Right lobe of liver (tissue), 6 donors: ENCODE results near the gene G2E3. TPM values are rescaled to one million over a fixed set of nuclear protein-coding genes. Genes with fewer than 3 reads are reported as not detected.
"Not testable (repeated sequence)": the region's sequence is repeated elsewhere in the genome, so short reads cannot be mapped to it uniquely, and the experiment has no call there.

Experiments used
- ATAC-seq, 4 donors: fragments of 200-7000 bp; cut with Tn5 transposase; one replicate each; pipeline ENCODE4 v1.9.1; 2020; ENCODE audit warnings: mild to moderate bottlenecking in 4 of 4, moderate library complexity in 4 of 4
- DNase-seq, 3 donors: peaks; one replicate each; pipeline ENCODE4 v3.0.0-alpha.2; 2020
- H3K27ac ChIP-seq, 3 donors: fragments of 200-600 bp; one replicate each; pipeline ENCODE4 v1.8.0; 2022
- H3K27me3 ChIP-seq, 2 donors: fragments of 200-600 bp; one replicate each; pipeline ENCODE4 v1.8.0; 2022
- H3K36me3 ChIP-seq, 4 donors: fragments of 200-600 bp; sonication (generic) in 1 of 4; one replicate each; pipeline versions ENCODE4 v1.5.1 to v1.8.0; 2017 to 2022; ENCODE audit warnings: control low read depth in 1 of 4
- H3K4me1 ChIP-seq, 4 donors: fragments of 200-600 bp; sonication (generic) in 1 of 4; one replicate each; pipeline versions ENCODE4 v1.5.1 to v1.8.0; 2017 to 2022; ENCODE audit warnings: control low read depth in 1 of 4
- H3K4me3 ChIP-seq, 3 donors: fragments of 200-600 bp; one replicate each; pipeline ENCODE4 v1.8.0; 2022
- H3K9me3 ChIP-seq, 4 donors: fragments of 200-600 bp; sonication (generic) in 1 of 4; one replicate each; pipeline versions ENCODE4 v1.5.1 to v1.8.0; 2017 to 2022; ENCODE audit warnings: control low read depth in 1 of 4
- CTCF ChIP-seq, 4 donors: fragments of 200-600 bp in 3 of 4; fragments of 450-650 bp in 1 of 4; IDR thresholded peaks; one replicate each; pipeline versions ENCODE4 v1.5.1 to v1.8.0; 2016 to 2022; ENCODE audit warnings: antibody characterized with exemption in 4 of 4, mild to moderate bottlenecking in 2 of 4
- POLR2A ChIP-seq: fragments of 450-650 bp; IDR thresholded peaks from one replicate; pipeline ENCODE4 v1.6.1; 2017; ENCODE audit warnings: antibody characterized with exemption, mild to moderate bottlenecking
- WGBS: methylation state at CpG from one replicate; pipeline ENCODE4 v1.1.6; 2018; ENCODE audit warnings: low coverage, low lambda C conversion rate; ENCODE audit not compliant: insufficient coverage; ENCODE audit errors: missing lambda C conversion rate; 5-methylcytosine and 5-hydroxymethylcytosine counted together
- intact Hi-C, 2 donors: fragments of 100-400 bp; cut with DNase I; formaldehyde crosslinking; loops; one replicate each; pipeline versions ENCODE4 v1.11.2 to v1.14.1; 2022
- total RNA-seq, 6 experiments: library from RNA; depleted of rRNA in 2 of 6; stranded (reverse); fragments of >200 nt in 2 of 6; fragmentation: NEBNext Ultra II Directional in 3 of 6; extraction: Animal tissue kit (Norgen Biotek cat#: 25700) in 3 of 6; gene quantifications; one replicate each; pipeline versions ENCODE4 v1.1.0 to v1.2.4, GENCODE V29; 2016 to 2023
- donor health status: DM: no; HTN: yes; CAD: no.
- donor health status: DM: no; HTN: no; CAD: no.
- donor health status: DM: no; HTN: no; CAD: no.
- donor health status: DM: no; HTN: yes; CAD: no.
- donor health status: DM: no; HTN: yes; CAD: no.

G2E3 gene
- total RNA-seq, 6 experiments from 2014 or later, result 3.0 to 6.4 (median 4.7) TPM

DNA sequence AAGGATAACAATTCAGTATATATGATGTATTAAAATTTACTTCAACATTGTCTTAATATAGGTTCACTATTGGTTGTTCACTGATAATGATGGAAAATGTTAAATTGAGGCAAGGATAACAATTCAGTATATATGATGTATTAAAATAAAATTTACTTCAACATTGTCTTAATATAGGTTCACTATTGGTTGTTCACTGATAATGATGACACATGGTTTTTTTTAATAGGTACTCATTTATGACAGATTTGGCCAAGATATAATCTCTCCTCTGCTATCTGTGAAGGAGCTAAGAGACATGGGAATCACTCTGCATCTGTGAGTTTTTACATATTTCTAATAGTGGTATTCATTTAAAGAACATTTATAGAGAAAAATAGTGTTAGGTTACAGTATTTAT, 71.3 kb downstream of the G2E3 start:
- Histone ChIP-seq H3K4me1 (no peaks in the 10 kb centered on the region), H3K9me3 (no peaks in the 10 kb centered on the region), H3K27ac (no peak overlapping the region), H3K27me3 (no peaks in the 10 kb centered on the region), H3K36me3 (peaks cover 0 to 27% (median 5%) of the 10 kb centered on the region in 4 donors), H3K4me3 (no peak overlapping the region)
- intact Hi-C loops, result no loop called here
- TF ChIP-seq POLR2A, result no peak
- TF ChIP-seq CTCF (IDR thresholded peaks at IDR 0.05), result no peak
- ATAC-seq (no peak), DNase-seq (no peak)

GRCh38 chr14:30632730-30633129, 73.8 kb downstream of the G2E3 start:
- 100% methylated on average over 1 of the region's 1 CpG for WGBS
- no peaks in the 10 kb centered on the region for H3K9me3 ChIP-seq
- no peak for ATAC-seq
- TF ChIP-seq POLR2A (no peak), CTCF (IDR thresholded peaks at IDR 0.05) (no peak)
- H3K4me3 ChIP-seq, result no peak overlapping the region
- no peaks in the 10 kb centered on the region for H3K27me3 ChIP-seq
- intact Hi-C loops, result no loop called here
- H3K36me3 ChIP-seq, result peaks cover 3 to 30% (median 6%) of the 10 kb centered on the region in 4 donors
- no peak overlapping the region for H3K27ac ChIP-seq
- H3K4me1 ChIP-seq, result no peaks in the 10 kb centered on the region
- no peak for DNase-seq

DNA sequence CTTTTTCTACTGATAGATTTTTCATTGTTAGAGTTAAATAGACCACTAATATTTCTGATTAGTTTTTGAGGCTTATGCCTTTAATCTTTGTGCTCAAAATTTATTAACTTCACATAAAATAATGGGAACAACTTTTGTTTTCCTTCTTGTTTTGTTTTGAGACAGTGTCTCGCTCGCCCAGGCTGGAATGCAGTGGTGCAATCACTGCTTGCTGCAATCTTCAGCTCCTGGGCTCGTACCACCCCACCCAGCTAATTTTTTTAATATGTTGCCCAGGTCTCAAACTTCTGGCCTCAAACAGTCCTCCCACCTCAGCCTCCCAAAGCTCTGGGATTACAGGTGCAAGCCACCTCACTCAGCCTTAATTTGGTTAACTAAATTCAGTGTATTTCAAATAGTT, 80.0 kb downstream of the G2E3 start:
- Histone ChIP-seq H3K4me1 (no peaks in the 10 kb centered on the region), H3K36me3 (peaks cover 0 to 25% (median 3%) of the 10 kb centered on the region in 4 donors), H3K27ac (no peak overlapping the region), H3K27me3 (no peaks in the 10 kb centered on the region), H3K4me3 (no peak overlapping the region), H3K9me3 (no peaks in the 10 kb centered on the region)
- DNase-seq (no peak), ATAC-seq (peak in 3 of 4 donors; percentile 37 to 72 (median 59))
- intact Hi-C loops, result no loop called here
- 14% methylated on average over 3 of the region's 3 CpGs for whole genome bisulfite sequencing
- TF ChIP-seq POLR2A (no peak), CTCF (IDR thresholded peaks at IDR 0.05) (no peak)

DNA sequence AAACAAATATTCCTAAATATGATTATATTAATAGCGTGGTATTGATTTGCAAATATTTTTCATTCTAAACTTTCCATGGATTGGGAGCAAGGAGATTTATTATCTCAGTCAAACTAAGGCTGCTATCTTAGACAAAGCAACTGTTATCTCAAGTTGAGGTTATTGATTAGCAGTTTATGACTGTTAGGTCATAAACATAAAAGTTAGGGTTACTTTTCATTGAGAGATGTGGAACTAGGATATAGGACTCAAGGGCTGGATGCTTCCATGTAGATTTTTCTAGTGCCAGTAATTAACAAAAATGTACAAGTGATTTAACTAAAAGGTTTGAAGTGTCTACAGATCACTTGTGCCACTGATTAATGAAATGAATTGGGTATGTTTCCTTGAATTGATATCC, 82.2 kb downstream of the G2E3 start:
- Histone ChIP-seq H3K36me3 (peaks cover 0 to 12% (median 8%) of the 10 kb centered on the region in 4 donors), H3K4me1 (no peaks in the 10 kb centered on the region), H3K4me3 (no peak overlapping the region), H3K9me3 (no peaks in the 10 kb centered on the region), H3K27me3 (no peaks in the 10 kb centered on the region), H3K27ac (no peak overlapping the region)
- TF ChIP-seq POLR2A, result no peak
- no peak for TF ChIP-seq CTCF (IDR thresholded peaks at IDR 0.05)
- no peak for DNase-seq
- ATAC-seq, result no peak
- intact Hi-C loops, result no loop called here
- 88% methylated on average over 1 of the region's 1 CpG for WGBS

DNA sequence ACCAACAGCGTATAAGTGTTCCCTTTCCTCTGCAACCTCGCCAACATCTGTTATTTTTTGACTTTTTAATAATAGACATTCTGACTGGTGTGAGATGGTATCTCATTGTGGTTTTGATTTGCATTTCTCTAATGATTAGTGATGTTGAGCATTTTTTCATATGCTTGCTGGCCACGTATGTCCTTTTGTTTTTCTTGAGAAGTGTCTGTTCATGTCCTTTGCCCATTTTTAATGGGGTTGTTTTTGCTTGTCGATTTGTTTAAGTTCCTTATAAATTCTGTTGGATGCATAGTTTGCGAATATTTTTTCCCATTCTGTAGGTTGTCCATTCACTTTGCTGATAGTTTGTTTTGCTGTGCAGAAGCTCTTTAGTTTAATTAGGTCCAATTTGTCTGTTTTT, 85.5 kb downstream of the G2E3 start:
- ATAC-seq, intact Hi-C loops, H3K4me3 ChIP-seq, H3K4me1 ChIP-seq, H3K9me3 ChIP-seq, DNase-seq, H3K27ac ChIP-seq, H3K27me3 ChIP-seq: not testable (repeated sequence)
- 96% methylated on average over 3 of the region's 5 CpGs for WGBS
- H3K36me3 ChIP-seq, result peaks cover 0 to 12% (median 5%) of the 10 kb centered on the region in 4 donors
